Measurements from ENCODE around the gene ESR2.

ESR2 gene

GRCh38 chr14:64255756-64256155 is 38.4 kb downstream of the ESR2 start:
- Histone ChIP-seq H4K8ac (ENCODE audit: low read depth, low read length) (no peak overlapping the region), H3K27ac (replicated peaks; ENCODE audit: low read length) (no peak overlapping the region), H2AFZ (ENCODE audit: low read length) (no peak overlapping the region), H2BK12ac (ENCODE audit: low read length) (no peak overlapping the region), H3K9ac (ENCODE audit: low read depth, low read length, poor library complexity) (no peak overlapping the region), H3K4me3 (ENCODE audit: low read length in 2 of 2) (no peak overlapping the region), H2BK5ac (ENCODE audit: low read length) (no peak overlapping the region), H3K27me3 (ENCODE audit: control insufficient read depth in 3 of 3, insufficient read depth in 3 of 3, low read depth in 1 of 3, low read length in 3 of 3) (no peaks in the 10 kb centered on the region), H4K91ac (ENCODE audit: low read depth, low read length, poor library complexity) (no peak overlapping the region), H3K79me1 (ENCODE audit: low read depth, low read length) (no peaks in the 10 kb centered on the region), H2AK5ac (ENCODE audit: low read depth, low read length) (no peak overlapping the region), H3K4me1 (ENCODE audit: control insufficient read depth in 2 of 2, insufficient read depth in 1 of 2, low read depth in 1 of 2, low read length in 2 of 2) (peaks cover 0 to 6% of the 10 kb centered on the region in 2 donors), H3K18ac (ENCODE audit: low read length) (no peak overlapping the region), H3K14ac (ENCODE audit: low read length) (no peak overlapping the region), H3K36me3 (replicated peaks in 1 of 2; ENCODE audit: control insufficient read depth in 2 of 2, insufficient read depth in 2 of 2, low read length in 2 of 2) (no peaks in the 10 kb centered on the region), H3K4ac (ENCODE audit: low read length) (no peak overlapping the region), H3K9me3 (replicated peaks in 1 of 2; ENCODE audit: control insufficient read depth in 2 of 2, insufficient read depth in 1 of 2, low read depth in 1 of 2, low read length in 2 of 2) (peaks cover 0 to 2% of the 10 kb centered on the region in 2 donors), H2BK120ac (ENCODE audit: low read depth, low read length) (no peak overlapping the region), H3K23ac (ENCODE audit: low read depth, low read length, poor library complexity) (no peak overlapping the region), H3K4me2 (ENCODE audit: insufficient read depth, low read length, poor library complexity, severe bottlenecking) (no peak overlapping the region), H2BK15ac (ENCODE audit: low read length) (no peak overlapping the region)
- no peak for DNase-seq (ENCODE audit: low spot score)
- no CpG with 5 or more reads among the region's 1 CpG for WGBS, 2 donors (ENCODE audit: extremely low coverage in 2 of 2, insufficient read length in 2 of 2, insufficient replicate concordance in 1 of 2)

- WGBS, 2 donors (ENCODE audit: extremely low coverage in 2 of 2, insufficient read length in 2 of 2, insufficient replicate concordance in 1 of 2) = no CpG with 5 or more reads among the region's 3 CpGs
- Histone ChIP-seq H2BK120ac (ENCODE audit: low read depth, low read length) (no peak overlapping the region), H3K27ac (replicated peaks; ENCODE audit: low read length) (no peak overlapping the region), H4K91ac (ENCODE audit: low read depth, low read length, poor library complexity) (no peak overlapping the region), H2AFZ (ENCODE audit: low read length) (no peak overlapping the region), H2BK12ac (ENCODE audit: low read length) (no peak overlapping the region), H3K4me2 (ENCODE audit: insufficient read depth, low read length, poor library complexity, severe bottlenecking) (no peak overlapping the region), H3K4ac (ENCODE audit: low read length) (no peak overlapping the region), H3K79me1 (ENCODE audit: low read depth, low read length) (no peaks in the 10 kb centered on the region), H3K4me3 (ENCODE audit: low read length in 2 of 2) (no peak overlapping the region), H3K9ac (ENCODE audit: low read depth, low read length, poor library complexity) (no peak overlapping the region), H3K27me3 (ENCODE audit: control insufficient read depth in 3 of 3, insufficient read depth in 3 of 3, low read depth in 1 of 3, low read length in 3 of 3) (no peaks in the 10 kb centered on the region), H3K23ac (ENCODE audit: low read depth, low read length, poor library complexity) (no peak overlapping the region), H3K14ac (ENCODE audit: low read length) (no peak overlapping the region), H4K8ac (ENCODE audit: low read depth, low read length) (no peak overlapping the region), H2BK5ac (ENCODE audit: low read length) (no peak overlapping the region), H2BK15ac (ENCODE audit: low read length) (no peak overlapping the region), H3K9me3 (replicated peaks in 1 of 2; ENCODE audit: control insufficient read depth in 2 of 2, insufficient read depth in 1 of 2, low read depth in 1 of 2, low read length in 2 of 2) (no peaks in the 10 kb centered on the region), H3K18ac (ENCODE audit: low read length) (no peak overlapping the region), H3K36me3 (replicated peaks in 1 of 2; ENCODE audit: control insufficient read depth in 2 of 2, insufficient read depth in 2 of 2, low read length in 2 of 2) (no peaks in the 10 kb centered on the region), H2AK5ac (ENCODE audit: low read depth, low read length) (no peak overlapping the region), H3K4me1 (ENCODE audit: control insufficient read depth in 2 of 2, insufficient read depth in 1 of 2, low read depth in 1 of 2, low read length in 2 of 2) (peaks cover 5 to 13% of the 10 kb centered on the region in 2 donors)
- DNase-seq (ENCODE audit: low spot score) = no peak
Observed at GRCh38 chr14:64253672-64254071, 40.5 kb downstream of the ESR2 start.

- Histone ChIP-seq H3K9me3 (replicated peaks in 1 of 2; ENCODE audit: control insufficient read depth in 2 of 2, insufficient read depth in 1 of 2, low read depth in 1 of 2, low read length in 2 of 2) (no peaks in the 10 kb centered on the region), H3K4me1 (ENCODE audit: control insufficient read depth in 2 of 2, insufficient read depth in 1 of 2, low read depth in 1 of 2, low read length in 2 of 2) (peaks cover 5 to 13% of the 10 kb centered on the region in 2 donors), H3K14ac (ENCODE audit: low read length) (no peak overlapping the region), H2BK15ac (ENCODE audit: low read length) (no peak overlapping the region), H3K27me3 (ENCODE audit: control insufficient read depth in 3 of 3, insufficient read depth in 3 of 3, low read depth in 1 of 3, low read length in 3 of 3) (no peaks in the 10 kb centered on the region), H2BK5ac (ENCODE audit: low read length) (no peak overlapping the region), H3K4me3 (ENCODE audit: low read length in 2 of 2) (no peak overlapping the region), H3K27ac (replicated peaks; ENCODE audit: low read length) (no peak overlapping the region), H3K9ac (ENCODE audit: low read depth, low read length, poor library complexity) (no peak overlapping the region), H2AFZ (ENCODE audit: low read length) (no peak overlapping the region), H3K18ac (ENCODE audit: low read length) (no peak overlapping the region), H3K79me1 (ENCODE audit: low read depth, low read length) (no peaks in the 10 kb centered on the region), H2BK120ac (ENCODE audit: low read depth, low read length) (no peak overlapping the region), H3K4ac (ENCODE audit: low read length) (no peak overlapping the region), H3K23ac (ENCODE audit: low read depth, low read length, poor library complexity) (no peak overlapping the region), H2AK5ac (ENCODE audit: low read depth, low read length) (no peak overlapping the region), H2BK12ac (ENCODE audit: low read length) (no peak overlapping the region), H4K91ac (ENCODE audit: low read depth, low read length, poor library complexity) (no peak overlapping the region), H3K36me3 (replicated peaks in 1 of 2; ENCODE audit: control insufficient read depth in 2 of 2, insufficient read depth in 2 of 2, low read length in 2 of 2) (no peaks in the 10 kb centered on the region), H4K8ac (ENCODE audit: low read depth, low read length) (no peak overlapping the region), H3K4me2 (ENCODE audit: insufficient read depth, low read length, poor library complexity, severe bottlenecking) (no peak overlapping the region)
- no CpG with 5 or more reads among the region's 7 CpGs for WGBS, 2 donors (ENCODE audit: extremely low coverage in 2 of 2, insufficient read length in 2 of 2, insufficient replicate concordance in 1 of 2)
- DNase-seq (ENCODE audit: low spot score) = no peak
Observed at GRCh38 chr14:64249363-64249762, 44.8 kb downstream of the ESR2 start.

- Histone ChIP-seq H3K4me2 (ENCODE audit: insufficient read depth, low read length, poor library complexity, severe bottlenecking) (no peak overlapping the region), H3K27me3 (ENCODE audit: control insufficient read depth in 3 of 3, insufficient read depth in 3 of 3, low read depth in 1 of 3, low read length in 3 of 3) (no peaks in the 10 kb centered on the region), H2BK120ac (ENCODE audit: low read depth, low read length) (no peak overlapping the region), H4K91ac (ENCODE audit: low read depth, low read length, poor library complexity) (no peak overlapping the region), H2BK15ac (ENCODE audit: low read length) (no peak overlapping the region), H3K4ac (ENCODE audit: low read length) (no peak overlapping the region), H3K4me3 (ENCODE audit: low read length in 2 of 2) (no peak overlapping the region), H3K9ac (ENCODE audit: low read depth, low read length, poor library complexity) (no peak overlapping the region), H2AFZ (ENCODE audit: low read length) (no peak overlapping the region), H3K9me3 (replicated peaks in 1 of 2; ENCODE audit: control insufficient read depth in 2 of 2, insufficient read depth in 1 of 2, low read depth in 1 of 2, low read length in 2 of 2) (no peaks in the 10 kb centered on the region), H4K8ac (ENCODE audit: low read depth, low read length) (no peak overlapping the region), H3K36me3 (replicated peaks in 1 of 2; ENCODE audit: control insufficient read depth in 2 of 2, insufficient read depth in 2 of 2, low read length in 2 of 2) (no peaks in the 10 kb centered on the region), H2BK12ac (ENCODE audit: low read length) (no peak overlapping the region), H3K4me1 (ENCODE audit: control insufficient read depth in 2 of 2, insufficient read depth in 1 of 2, low read depth in 1 of 2, low read length in 2 of 2) (peaks cover 5 to 13% of the 10 kb centered on the region in 2 donors), H3K23ac (ENCODE audit: low read depth, low read length, poor library complexity) (no peak overlapping the region), H3K18ac (ENCODE audit: low read length) (no peak overlapping the region), H3K79me1 (ENCODE audit: low read depth, low read length) (no peaks in the 10 kb centered on the region), H3K14ac (ENCODE audit: low read length) (no peak overlapping the region), H3K27ac (replicated peaks; ENCODE audit: low read length) (no peak overlapping the region), H2BK5ac (ENCODE audit: low read length) (no peak overlapping the region), H2AK5ac (ENCODE audit: low read depth, low read length) (no peak overlapping the region)
- WGBS, 2 donors (ENCODE audit: extremely low coverage in 2 of 2, insufficient read length in 2 of 2, insufficient replicate concordance in 1 of 2) = no CpG with 5 or more reads among the region's 4 CpGs
- no peak for DNase-seq (ENCODE audit: low spot score)
Observed at GRCh38 chr14:64248689-64249088, 45.5 kb downstream of the ESR2 start.

Measured in neuronal stem cell (in vitro differentiated cells).